ENCODE data around the gene SCAP. TPM values are rescaled to one million over a fixed set of nuclear protein-coding genes. Genes with fewer than 3 reads are reported as not detected.

Gene SCAP
- total RNA-seq, 2 donors from 2014 or later, result 103 to 105 TPM

- H3K27me3 Mint-ChIP-seq (ENCODE audit: insufficient read depth), result no peaks in the 10 kb centered on the region
- H3K27ac ChIP-seq (ENCODE audit: low read depth, low read length), result no peak overlapping the region
- no peak overlapping the region for H3K27ac Mint-ChIP-seq
These were observed 537 bp upstream of the SCAP start for GRCh38 chr3:47476330-47476626.

GRCh38 chr3:47475029-47475569 is 642 bp downstream of the SCAP start:
- Mint-ChIP-seq H3K4me3 (peak overlapping the region; percentile 83), H3K36me3 (ENCODE audit: low read depth) (no peaks in the 10 kb centered on the region), H3K27ac (peak overlapping the region; percentile 78), H3K27me3 (ENCODE audit: insufficient read depth) (no peaks in the 10 kb centered on the region), H3K4me1 (peaks cover 24% of the 10 kb centered on the region), H3K9me3 (no peaks in the 10 kb centered on the region)
- Histone ChIP-seq H3K9ac (ENCODE audit: extremely low read depth, low read length, poor library complexity, severe bottlenecking) (peak overlapping the region; percentile 56), H3K4me1 (ENCODE audit: control insufficient read depth, insufficient read depth, low read length) (no peaks in the 10 kb centered on the region), H3K27ac (ENCODE audit: low read depth, low read length) (peak overlapping the region; percentile 12), H3K36me3 (ENCODE audit: control insufficient read depth, insufficient read depth, low read length) (no peaks in the 10 kb centered on the region), H3K4me3 (ENCODE audit: low read length) (peak overlapping the region; percentile 93), H3K9me3 (ENCODE audit: control insufficient read depth, low read length) (no peaks in the 10 kb centered on the region), H3K27me3 (ENCODE audit: control insufficient read depth, insufficient read depth, low read length, poor library complexity, severe bottlenecking) (no peaks in the 10 kb centered on the region)
- no peak for DNase-seq
- no peak for TF ChIP-seq CTCF (conservative IDR thresholded peaks at IDR 0.05)
- WGBS, 2 experiments (ENCODE audit: insufficient coverage in 1 of 2, insufficient read length in 1 of 2), result 0 to 1% methylated on average over 11 to 24 of the region's 24 CpGs

More at GRCh38 chr3:47476330-47476626, 537 bp upstream of the SCAP start:
- no peak for TF ChIP-seq CTCF (conservative IDR thresholded peaks at IDR 0.05)
- Mint-ChIP-seq H3K4me1 (peaks cover 22% of the 10 kb centered on the region), H3K4me3 (peak overlapping the region; percentile 83), H3K36me3 (ENCODE audit: low read depth) (no peaks in the 10 kb centered on the region), H3K9me3 (no peaks in the 10 kb centered on the region)
- Histone ChIP-seq H3K9ac (ENCODE audit: extremely low read depth, low read length, poor library complexity, severe bottlenecking) (peak overlapping the region; percentile 30), H3K36me3 (ENCODE audit: control insufficient read depth, insufficient read depth, low read length) (no peaks in the 10 kb centered on the region), H3K4me3 (ENCODE audit: low read length) (peak overlapping the region; percentile 77), H3K27me3 (ENCODE audit: control insufficient read depth, insufficient read depth, low read length, poor library complexity, severe bottlenecking) (no peaks in the 10 kb centered on the region), H3K9me3 (ENCODE audit: control insufficient read depth, low read length) (no peaks in the 10 kb centered on the region), H3K4me1 (ENCODE audit: control insufficient read depth, insufficient read depth, low read length) (no peaks in the 10 kb centered on the region)
- DNase-seq, result no peak
- 90 to 100% methylated on average over 1 to 5 of the region's 5 CpGs for WGBS, 2 experiments (ENCODE audit: insufficient coverage in 1 of 2, insufficient read length in 1 of 2)

- Mint-ChIP-seq H3K9me3 (peaks cover 1% of the 10 kb centered on the region), H3K36me3 (ENCODE audit: low read depth) (peaks cover 6% of the 10 kb centered on the region), H3K4me3 (peak overlapping the region; percentile 83), H3K27ac (no peak overlapping the region), H3K27me3 (ENCODE audit: insufficient read depth) (no peaks in the 10 kb centered on the region), H3K4me1 (peaks cover 19% of the 10 kb centered on the region)
- 78 to 82% methylated on average over 3 of the region's 3 CpGs for WGBS, 2 experiments (ENCODE audit: insufficient coverage in 1 of 2, insufficient read length in 1 of 2)
- no peak for DNase-seq
- H3K9ac ChIP-seq (ENCODE audit: extremely low read depth, low read length, poor library complexity, severe bottlenecking), result no peak overlapping the region
- no peaks in the 10 kb centered on the region for H3K36me3 ChIP-seq (ENCODE audit: control insufficient read depth, insufficient read depth, low read length)
- H3K4me1 ChIP-seq (ENCODE audit: control insufficient read depth, insufficient read depth, low read length), result no peaks in the 10 kb centered on the region
- no peaks in the 10 kb centered on the region for H3K9me3 ChIP-seq (ENCODE audit: control insufficient read depth, low read length)
- H3K27ac ChIP-seq (ENCODE audit: low read depth, low read length), result no peak overlapping the region
- no peak overlapping the region for H3K4me3 ChIP-seq (ENCODE audit: low read length)
- no peaks in the 10 kb centered on the region for H3K27me3 ChIP-seq (ENCODE audit: control insufficient read depth, insufficient read depth, low read length, poor library complexity, severe bottlenecking)
- TF ChIP-seq CTCF (conservative IDR thresholded peaks at IDR 0.05), result no peak
These were observed 2.4 kb downstream of the SCAP start for GRCh38 chr3:47473391-47473790.

Measured in endodermal cell (in vitro differentiated cells).